Gastrocnemius medialis (tissue), 4 donors: ENCODE results near the gene PAX2. TPM values are rescaled to one million over a fixed set of nuclear protein-coding genes. Genes with fewer than 3 reads are reported as not detected.

Experiments used
- ATAC-seq, 2 donors: fragments of 150-250 bp; one replicate each; pipeline ENCODE4 v1.9.1; 2016
- DNase-seq, 2 donors: peaks; one replicate each; pipeline ENCODE4 v3.0.0-alpha.2; 2019
- H3K27ac ChIP-seq, 4 donors: fragments of 200-600 bp; sonication (generic); 1 replicate in 1 of 4; 2 replicates in 3 of 4; pipeline ENCODE4 v1.5.1; 2016 to 2018; ENCODE audit warnings: mild to moderate bottlenecking in 2 of 4, moderate library complexity in 1 of 4
- H3K27me3 ChIP-seq, 3 donors: fragments of 200-600 bp; sonication (generic) in 2 of 3; 1 replicate in 1 of 3; 2 replicates in 2 of 3; pipeline versions ENCODE4 v1.5.1 to v1.6.0; 2016 to 2019; ENCODE audit warnings: mild to moderate bottlenecking in 1 of 3, moderate library complexity in 1 of 3
- H3K36me3 ChIP-seq, 2 donors: fragments of 200-600 bp; sonication (generic) in 1 of 2; one replicate each; pipeline ENCODE4 v1.5.1; 2017 to 2018
- H3K4me1 ChIP-seq, 2 donors: fragments of 200-600 bp; sonication (generic) in 1 of 2; one replicate each; pipeline ENCODE4 v1.5.1; 2016 to 2017; ENCODE audit warnings: mild to moderate bottlenecking in 2 of 2
- H3K4me3 ChIP-seq, 4 donors: fragments of 200-600 bp; sonication (generic) in 3 of 4; 1 replicate in 1 of 4; 2 replicates in 3 of 4; pipeline ENCODE4 v1.5.1; 2016 to 2019; ENCODE audit warnings: mild to moderate bottlenecking in 2 of 4
- H3K9me3 ChIP-seq, 3 donors: fragments of 200-600 bp; sonication (generic) in 2 of 3; 1 replicate in 1 of 3; 2 replicates in 2 of 3; pipeline ENCODE4 v1.5.1; 2016 to 2019
- CTCF ChIP-seq, 5 experiments: fragments of 450-650 bp in 3 of 5; fragments of 200-600 bp in 2 of 5; sonication (generic) in 2 of 5; IDR thresholded peaks in 4 of 5; conservative IDR thresholded peaks in 1 of 5; 1 replicate in 4 of 5; 2 replicates in 1 of 5; pipeline ENCODE4 v1.5.1; 2016 to 2019; ENCODE audit warnings: antibody characterized with exemption in 5 of 5, mild to moderate bottlenecking in 3 of 5, moderate library complexity in 3 of 5
- POLR2A ChIP-seq, 2 donors: fragments of 450-650 bp; IDR thresholded peaks; one replicate each; pipeline ENCODE4 v1.6.1; 2017; ENCODE audit warnings: antibody characterized with exemption in 2 of 2, mild to moderate bottlenecking in 2 of 2, moderate library complexity in 2 of 2
- in situ Hi-C, 4 donors: fragments of 200-750 bp; cut with MboI; loops; one replicate each; pipeline versions ENCODE4 v1.15.0 to v1.8.0; 2017; ENCODE audit warnings: low sequenced_read_pairs in 4 of 4
- intact Hi-C: fragments of 100-400 bp; cut with DNase I; formaldehyde crosslinking; loops from one replicate; pipeline ENCODE4 v1.15.1; 2023; ENCODE audit warnings: low total_unique reads
- total RNA-seq, 4 donors: library from RNA; depleted of rRNA; stranded (reverse); fragments of >200 nt; gene quantifications; one replicate each; pipeline versions ENCODE4 v1.1.0 to v1.2.3, GENCODE V29; 2016

Gene PAX2
- total RNA-seq, 4 donors from 2014 or later = not detected

GRCh38 chr10:100827819-100828737 is 82.7 kb downstream of the PAX2 start:
- in situ Hi-C loops (no loop called here), intact Hi-C loops (no loop called here)
- ATAC-seq (no peak), DNase-seq (no peak)
- Histone ChIP-seq H3K27ac (no peak overlapping the region), H3K36me3 (no peaks in the 10 kb centered on the region), H3K4me3 (peak overlapping the region; percentile 37 to 57 (median 46)), H3K9me3 (no peaks in the 10 kb centered on the region), H3K4me1 (peaks cover 3 to 22% of the 10 kb centered on the region in 2 donors), H3K27me3 (peaks cover 78 to 85% (median 83%) of the 10 kb centered on the region in 3 donors)
- TF ChIP-seq POLR2A (IDR thresholded peaks at IDR 0.05) (no peak), CTCF (IDR thresholded peaks at IDR 0.05 in 4 of 5, conservative IDR thresholded peaks at IDR 0.05 in 1 of 5) (peak in 1 of 5 experiments; percentile 6)

- H3K9me3 ChIP-seq = no peaks in the 10 kb centered on the region
- in situ Hi-C loops (no loop called here), intact Hi-C loops (no loop called here)
- DNase-seq (no peak), ATAC-seq (no peak)
- H3K27ac ChIP-seq = no peak overlapping the region
- peaks cover 3 to 22% of the 10 kb centered on the region in 2 donors for H3K4me1 ChIP-seq
- H3K4me3 ChIP-seq = peak overlapping the region; percentile 37 to 57 (median 46)
- no peaks in the 10 kb centered on the region for H3K36me3 ChIP-seq
- TF ChIP-seq POLR2A (IDR thresholded peaks at IDR 0.05) (no peak), CTCF (IDR thresholded peaks at IDR 0.05 in 4 of 5, conservative IDR thresholded peaks at IDR 0.05 in 1 of 5) (no peak)
- H3K27me3 ChIP-seq = peaks cover 77 to 78% (median 78%) of the 10 kb centered on the region in 3 donors
These were observed 83.3 kb downstream of the PAX2 start for GRCh38 chr10:100828738-100829096.

GRCh38 chr10:100829097-100829870 is 83.9 kb downstream of the PAX2 start:
- ATAC-seq (no peak), DNase-seq (no peak)
- intact Hi-C loops = no loop called here
- no peaks in the 10 kb centered on the region for H3K36me3 ChIP-seq
- H3K4me3 ChIP-seq = peak overlapping the region; percentile 37 to 57 (median 46)
- peaks cover 74 to 78% (median 76%) of the 10 kb centered on the region in 3 donors for H3K27me3 ChIP-seq
- H3K4me1 ChIP-seq = peaks cover 3 to 22% of the 10 kb centered on the region in 2 donors
- H3K27ac ChIP-seq = no peak overlapping the region
- in situ Hi-C loops = no loop called here
- no peaks in the 10 kb centered on the region for H3K9me3 ChIP-seq
- TF ChIP-seq CTCF (IDR thresholded peaks at IDR 0.05 in 4 of 5, conservative IDR thresholded peaks at IDR 0.05 in 1 of 5) (no peak), POLR2A (IDR thresholded peaks at IDR 0.05) (no peak)

GRCh38 chr10:100829933-100830727 is 84.7 kb downstream of the PAX2 start:
- Histone ChIP-seq H3K9me3 (no peaks in the 10 kb centered on the region), H3K27me3 (peaks cover 66 to 75% (median 67%) of the 10 kb centered on the region in 3 donors), H3K4me3 (no peak overlapping the region), H3K36me3 (no peaks in the 10 kb centered on the region), H3K4me1 (peaks cover 3 to 22% of the 10 kb centered on the region in 2 donors), H3K27ac (no peak overlapping the region)
- intact Hi-C loops = no loop called here
- ATAC-seq (no peak), DNase-seq (no peak)
- no peak for TF ChIP-seq POLR2A (IDR thresholded peaks at IDR 0.05)
- TF ChIP-seq CTCF (IDR thresholded peaks at IDR 0.05 in 4 of 5, conservative IDR thresholded peaks at IDR 0.05 in 1 of 5) = no peak
- in situ Hi-C loops = no loop called here
